IMR-90 (cell line): ENCODE data around the gene PARP12. TPM values are rescaled to one million over a fixed set of nuclear protein-coding genes. Genes with fewer than 3 reads are reported as not detected.

Source experiments
- ATAC-seq: fragments of 200-7000 bp; cut with Tn5 transposase; 2 replicates; pipeline ENCODE4 v1.9.1; 2020; ENCODE audit warnings: low read depth, mild to moderate bottlenecking, moderate library complexity
- BruUV-seq: library from RNA; stranded (reverse); fragments of 400-500 nt; replicated peaks from 2 replicates; lab custom pipeline; 2021; lab: Mats Ljungman, UMichigan
- CTCF ChIA-PET: fragments of 300-600 bp; formaldehyde crosslinking; extraction: SDS; loops from one replicate; lab custom pipeline; 2021; ENCODE audit warnings: antibody characterized with exemption; lab: Yijun Ruan, JAX
- POLR2A ChIA-PET: fragments of 300-600 bp; sonication (Branson Sonifier 250); formaldehyde crosslinking; loops from one replicate; lab custom pipeline; 2022; ENCODE audit warnings: antibody characterized with exemption; ENCODE audit not compliant: unreplicated experiment; lab: Charles Lee
- DNase-seq: peaks from one replicate; pipeline ENCODE4 v3.0.0; 2013
- H2AFZ ChIP-seq: replicated peaks from 2 replicates; pipeline ENCODE3; 2013; ENCODE audit warnings: low read length, mild to moderate bottlenecking; ENCODE audit not compliant: poor library complexity
- H2AK5ac ChIP-seq: 2 replicates; pipeline ENCODE4 v1.6.1; 2013; ENCODE audit warnings: low read depth, low read length, inconsistent platforms
- H2AK9ac ChIP-seq: replicated peaks from 2 replicates; pipeline ENCODE3; 2013; ENCODE audit warnings: mild to moderate bottlenecking, low read depth, low read length, moderate library complexity; ENCODE audit not compliant: poor library complexity
- H2BK120ac ChIP-seq: 2 replicates; pipeline ENCODE4 v1.6.1; 2013; ENCODE audit warnings: low read depth, low read length, inconsistent platforms
- H2BK15ac ChIP-seq: 3 replicates; pipeline ENCODE4 v1.6.1; 2013; ENCODE audit warnings: low read depth, low read length, inconsistent platforms
- H2BK20ac ChIP-seq: 2 replicates; pipeline ENCODE4 v1.6.1; 2013; ENCODE audit warnings: low read depth, mild to moderate bottlenecking, inconsistent platforms, low read length, moderate library complexity
- H2BK5ac ChIP-seq: 2 replicates; pipeline ENCODE4 v1.6.1; 2013; ENCODE audit warnings: mild to moderate bottlenecking, low read depth, low read length, inconsistent platforms; ENCODE audit not compliant: poor library complexity, severe bottlenecking
- H3K14ac ChIP-seq: replicated peaks from 2 replicates; pipeline ENCODE4 v1.6.1; 2013; ENCODE audit warnings: low read depth, low read length, inconsistent platforms
- H3K18ac ChIP-seq: 2 replicates; pipeline ENCODE4 v1.6.1; 2013; ENCODE audit warnings: low read depth, low read length, control low read depth
- H3K23ac ChIP-seq: 2 replicates; pipeline ENCODE4 v1.6.1; 2013; ENCODE audit warnings: low read depth, low read length, inconsistent platforms
- H3K27ac ChIP-seq: 2 replicates; pipeline ENCODE4 v1.5.1; 2013; ENCODE audit warnings: mild to moderate bottlenecking, control low read depth, low read length; ENCODE audit not compliant: insufficient read depth
- H3K27me3 ChIP-seq: 2 replicates; pipeline ENCODE4 v1.6.1; 2013; ENCODE audit warnings: low read length; ENCODE audit not compliant: control insufficient read depth, insufficient read depth
- H3K36me3 ChIP-seq: 2 replicates; pipeline ENCODE4 v1.6.1; 2013; ENCODE audit warnings: low read length, mixed read lengths; ENCODE audit not compliant: control insufficient read depth, insufficient read depth
- H3K4ac ChIP-seq: 2 replicates; pipeline ENCODE4 v1.6.1; 2013; ENCODE audit warnings: low read depth, low read length, inconsistent platforms
- H3K4me1 ChIP-seq: 2 replicates; pipeline ENCODE4 v1.6.1; 2013; ENCODE audit warnings: low read length, mixed read lengths; ENCODE audit not compliant: control insufficient read depth, insufficient read depth
- H3K4me2 ChIP-seq: 2 replicates; pipeline ENCODE4 v1.6.1; 2013; ENCODE audit warnings: low read depth, mild to moderate bottlenecking, control low read depth, low read length, moderate library complexity
- H3K4me3 ChIP-seq: 2 replicates; pipeline ENCODE4 v1.5.1; 2013; ENCODE audit warnings: low read depth, mild to moderate bottlenecking, control low read depth, low read length, moderate library complexity; ENCODE audit not compliant: insufficient read depth
- H3K56ac ChIP-seq: 2 replicates; pipeline ENCODE4 v1.6.1; 2013; ENCODE audit warnings: low read length, inconsistent platforms; ENCODE audit not compliant: insufficient read depth; ENCODE audit errors: extremely low read depth
- H3K79me1 ChIP-seq, 2 experiments: 2 replicates each; pipeline ENCODE4 v1.6.1; 2013; ENCODE audit warnings: low read length in 2 of 2, inconsistent platforms in 1 of 2, low read depth in 1 of 2
- H3K9ac ChIP-seq: 2 replicates; pipeline ENCODE4 v1.6.1; 2013; ENCODE audit warnings: low read depth, low read length, control low read depth
- H3K9me1 ChIP-seq: 2 replicates; pipeline ENCODE4 v1.6.1; 2013; ENCODE audit warnings: low read length, inconsistent platforms; ENCODE audit not compliant: insufficient read depth
- H3K9me3 ChIP-seq: 2 replicates; pipeline ENCODE4 v1.6.1; 2013; ENCODE audit warnings: low read length; ENCODE audit not compliant: control insufficient read depth, insufficient read depth
- H4K20me1 ChIP-seq: 2 replicates; pipeline ENCODE4 v1.6.1; 2013; ENCODE audit warnings: low read length, inconsistent platforms; ENCODE audit not compliant: insufficient read depth
- H4K5ac ChIP-seq: 2 replicates; pipeline ENCODE4 v1.6.1; 2013; ENCODE audit warnings: mild to moderate bottlenecking, low read depth, low read length, control low read depth
- H4K8ac ChIP-seq, 2 experiments: 2 replicates each; pipeline ENCODE4 v1.6.1; 2013; ENCODE audit warnings: low read depth in 2 of 2, low read length in 2 of 2, control low read depth in 1 of 2, inconsistent platforms in 1 of 2
- H4K91ac ChIP-seq: 2 replicates; pipeline ENCODE4 v1.6.1; 2013; ENCODE audit warnings: low read depth, low read length, inconsistent platforms; ENCODE audit not compliant: insufficient read depth
- BHLHE40 ChIP-seq: fragments of 150-350 bp; IDR thresholded peaks from 2 replicates; pipeline ENCODE4 v1.6.1; 2016; ENCODE audit warnings: mild to moderate bottlenecking, low read depth, low read length
- ELK1 ChIP-seq: fragments of 150-350 bp; IDR thresholded peaks from 2 replicates; pipeline ENCODE4 v1.6.1; 2016; ENCODE audit warnings: low read depth, mild to moderate bottlenecking, low read length, moderate library complexity, borderline replicate concordance
- NFE2L2 ChIP-seq: fragments of 150-350 bp; IDR thresholded peaks from 2 replicates; pipeline ENCODE4 v1.6.1; 2016; ENCODE audit warnings: low read depth, mild to moderate bottlenecking, low read length
- POLR2A ChIP-seq: IDR thresholded peaks from 2 replicates; pipeline ENCODE4 v1.6.1; 2012; ENCODE audit warnings: mild to moderate bottlenecking, low read depth, low read length
- RAD21 ChIP-seq: IDR thresholded peaks from 2 replicates; pipeline ENCODE4 v1.6.1; 2012; ENCODE audit warnings: low read length, improper control_type of control experiment
- RCOR1 ChIP-seq: IDR thresholded peaks from 2 replicates; pipeline ENCODE4 v1.6.1; 2012; ENCODE audit warnings: mild to moderate bottlenecking, low read length, improper control_type of control experiment; ENCODE audit not compliant: insufficient replicate concordance
- USF2 ChIP-seq: fragments of 150-350 bp; IDR thresholded peaks from 2 replicates; pipeline ENCODE4 v1.6.1; 2017; ENCODE audit warnings: mild to moderate bottlenecking, antibody characterized with exemption, low read length, low read depth
- WGBS, 2 experiments: methylation state at CpG; one replicate each; pipeline versions ENCODE4 v1.1.5 to v1.1.7; 2013; ENCODE audit warnings: missing lambda C conversion rate in 2 of 2; ENCODE audit not compliant: insufficient read length in 1 of 2; ENCODE audit errors: extremely low coverage in 2 of 2; 5-methylcytosine and 5-hydroxymethylcytosine counted together
- dilution Hi-C: fragments of 300-500 bp; cut with HindIII; formaldehyde crosslinking; loops from one replicate; pipeline ENCODE4 v1.14.3; 2018; ENCODE audit warnings: low sequenced_read_pairs; ENCODE audit not compliant: unreplicated experiment
- in situ Hi-C: fragments of 300-500 bp; cut with MboI; formaldehyde crosslinking; loops from 3 replicates; pipeline ENCODE4 v1.14.3; 2019; ENCODE audit warnings: low sequenced_read_pairs, inconsistent platforms, mixed read lengths
- intact Hi-C: fragments of 100-400 bp; cut with micrococcal nuclease; formaldehyde crosslinking; loops from 2 replicates; pipeline ENCODE4 v1.10.0; 2022
- polyA plus RNA-seq, 3 experiments: library from polyadenylated mRNA; depleted of rRNA; stranded (reverse); fragments of >200 nt; gene quantifications; 2 replicates each; pipeline ENCODE4 v1.2.3, GENCODE V29; 2012; ENCODE audit warnings: low replicate concordance in 1 of 3
- total RNA-seq: library from RNA; depleted of rRNA; stranded (reverse); fragments of >200 nt; gene quantifications from 2 replicates; pipeline ENCODE4 v1.2.3, GENCODE V29; 2012

PARP12 gene
- total and polyA plus RNA-seq, 2 of the 4 experiments (the other 2 are of a cell fraction): 7.2 to 11.3 TPM

GRCh38 chr7:140027858-140028257 lies 34.9 kb downstream of the PARP12 start:
- no peak overlapping the region for H2BK120ac ChIP-seq
- dilution Hi-C loops: no loop called here
- no peaks in the 10 kb centered on the region for H3K9me3 ChIP-seq
- H3K9me1 ChIP-seq: peaks cover 8% of the 10 kb centered on the region
- no peak overlapping the region for H4K91ac ChIP-seq
- in situ Hi-C loops: no loop called here
- no peak overlapping the region for H3K14ac ChIP-seq
- no peak overlapping the region for H2BK20ac ChIP-seq
- TF ChIP-seq POLR2A: no peak
- TF ChIP-seq BHLHE40: no peak
- no peak for TF ChIP-seq ELK1
- no peak for TF ChIP-seq NFE2L2
- TF ChIP-seq RCOR1: no peak
- no peak for TF ChIP-seq USF2
- TF ChIP-seq RAD21: no peak
- 67% methylated on average over 6 of the region's 9 CpGs; no CpG with 5 or more reads in 1 of the 2 experiments for WGBS, 2 experiments
- no peak overlapping the region for H2AK5ac ChIP-seq
- H4K8ac ChIP-seq: no peak overlapping the region
- no peak overlapping the region for H3K56ac ChIP-seq
- no peak overlapping the region for H3K18ac ChIP-seq
- BruUV-seq: no TSS peak
- no peak overlapping the region for H3K4me2 ChIP-seq
- no peak overlapping the region for H2BK5ac ChIP-seq
- H2AFZ ChIP-seq: no peak overlapping the region
- no peaks in the 10 kb centered on the region for H3K27me3 ChIP-seq
- H3K23ac ChIP-seq: no peak overlapping the region
- H3K27ac ChIP-seq: no peak overlapping the region
- no peak overlapping the region for H4K5ac ChIP-seq
- H3K4me3 ChIP-seq: no peak overlapping the region
- H4K20me1 ChIP-seq: no peaks in the 10 kb centered on the region
- ChIA-PET POLR2A (no interaction called here), CTCF (no interaction called here)
- ATAC-seq (no peak), DNase-seq (no peak)
- intact Hi-C loops: no loop called here
- no peaks in the 10 kb centered on the region for H3K79me1 ChIP-seq
- no peak overlapping the region for H3K4ac ChIP-seq
- no peak overlapping the region for H3K9ac ChIP-seq
- H3K4me1 ChIP-seq: no peaks in the 10 kb centered on the region
- H2BK15ac ChIP-seq: no peak overlapping the region
- H3K36me3 ChIP-seq: peaks cover 14% of the 10 kb centered on the region
- H2AK9ac ChIP-seq: no peak overlapping the region
